Mammary epithelial cell (primary cell): ENCODE data around the gene SPAG9.

Experiments
- CTCF ChIP-seq, 2 donors: IDR thresholded peaks in 1 of 2; conservative IDR thresholded peaks in 1 of 2; 2 replicates each; pipeline ENCODE4 v1.5.1; 2011 to 2012; ENCODE audit warnings: inconsistent platforms in 2 of 2, low read length in 2 of 2, mild to moderate bottlenecking in 2 of 2, control low read depth in 1 of 2, low read depth in 1 of 2; ENCODE audit not compliant: insufficient read depth in 1 of 2; ENCODE audit errors: extremely low read depth in 1 of 2
- EZH2 ChIP-seq: IDR thresholded peaks from 2 replicates; pipeline ENCODE4 v1.6.1; 2012; ENCODE audit warnings: low read length, inconsistent platforms, borderline replicate concordance

DNA sequence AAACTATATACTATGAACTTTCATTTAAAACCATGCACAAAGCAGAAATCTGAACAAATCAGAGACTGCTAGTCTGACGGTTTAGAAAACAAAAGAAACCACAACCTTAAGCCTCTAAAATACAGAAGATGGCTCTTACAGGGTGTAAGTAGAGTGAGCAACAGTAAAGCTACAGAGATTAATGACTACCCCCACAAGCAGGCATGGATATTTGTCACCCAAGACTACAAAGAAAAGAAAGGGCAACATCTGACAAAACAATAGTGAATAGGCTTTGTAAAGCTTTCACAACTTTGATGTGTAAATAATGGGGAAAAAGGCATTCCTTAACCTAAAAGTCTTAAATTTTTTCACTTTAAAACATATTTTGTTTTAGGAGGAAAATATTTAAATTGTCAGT lies 75.0 kb downstream of the SPAG9 start:
- TF ChIP-seq CTCF (conservative IDR thresholded peaks at IDR 0.05 in 1 of 2, IDR thresholded peaks at IDR 0.05 in 1 of 2; ENCODE audit: extremely low read depth in 1 of 2, insufficient read depth in 1 of 2, low read depth in 1 of 2, low read length in 2 of 2): no peak
- TF ChIP-seq EZH2: no peak
